IMR-90 (cell line): Measurements from ENCODE around the gene SLC10A6. TPM values are rescaled to one million over a fixed set of nuclear protein-coding genes. Genes with fewer than 3 reads are reported as not detected.

ENCODE experiments used
- ATAC-seq: fragments of 200-7000 bp; cut with Tn5 transposase; 2 replicates; pipeline ENCODE4 v1.9.1; 2020; ENCODE audit warnings: low read depth, mild to moderate bottlenecking, moderate library complexity
- BruUV-seq: library from RNA; stranded (reverse); fragments of 400-500 nt; replicated peaks from 2 replicates; lab custom pipeline; 2021; lab: Mats Ljungman, UMichigan
- CTCF ChIA-PET: fragments of 300-600 bp; formaldehyde crosslinking; extraction: SDS; loops from one replicate; lab custom pipeline; 2021; ENCODE audit warnings: antibody characterized with exemption; lab: Yijun Ruan, JAX
- POLR2A ChIA-PET: fragments of 300-600 bp; sonication (Branson Sonifier 250); formaldehyde crosslinking; loops from one replicate; lab custom pipeline; 2022; ENCODE audit warnings: antibody characterized with exemption; ENCODE audit not compliant: unreplicated experiment; lab: Charles Lee
- DNase-seq: peaks from one replicate; pipeline ENCODE4 v3.0.0; 2013
- H2AFZ ChIP-seq: replicated peaks from 2 replicates; pipeline ENCODE3; 2013; ENCODE audit warnings: low read length, mild to moderate bottlenecking; ENCODE audit not compliant: poor library complexity
- H2AK5ac ChIP-seq: 2 replicates; pipeline ENCODE4 v1.6.1; 2013; ENCODE audit warnings: low read depth, low read length, inconsistent platforms
- H2AK9ac ChIP-seq: replicated peaks from 2 replicates; pipeline ENCODE3; 2013; ENCODE audit warnings: mild to moderate bottlenecking, low read depth, low read length, moderate library complexity; ENCODE audit not compliant: poor library complexity
- H2BK120ac ChIP-seq: 2 replicates; pipeline ENCODE4 v1.6.1; 2013; ENCODE audit warnings: low read depth, low read length, inconsistent platforms
- H2BK15ac ChIP-seq: 3 replicates; pipeline ENCODE4 v1.6.1; 2013; ENCODE audit warnings: low read depth, low read length, inconsistent platforms
- H2BK20ac ChIP-seq: 2 replicates; pipeline ENCODE4 v1.6.1; 2013; ENCODE audit warnings: low read depth, mild to moderate bottlenecking, inconsistent platforms, low read length, moderate library complexity
- H2BK5ac ChIP-seq: 2 replicates; pipeline ENCODE4 v1.6.1; 2013; ENCODE audit warnings: mild to moderate bottlenecking, low read depth, low read length, inconsistent platforms; ENCODE audit not compliant: poor library complexity, severe bottlenecking
- H3K14ac ChIP-seq: replicated peaks from 2 replicates; pipeline ENCODE4 v1.6.1; 2013; ENCODE audit warnings: low read depth, low read length, inconsistent platforms
- H3K18ac ChIP-seq: 2 replicates; pipeline ENCODE4 v1.6.1; 2013; ENCODE audit warnings: low read depth, low read length, control low read depth
- H3K23ac ChIP-seq: 2 replicates; pipeline ENCODE4 v1.6.1; 2013; ENCODE audit warnings: low read depth, low read length, inconsistent platforms
- H3K27ac ChIP-seq: 2 replicates; pipeline ENCODE4 v1.5.1; 2013; ENCODE audit warnings: mild to moderate bottlenecking, control low read depth, low read length; ENCODE audit not compliant: insufficient read depth
- H3K27me3 ChIP-seq: 2 replicates; pipeline ENCODE4 v1.6.1; 2013; ENCODE audit warnings: low read length; ENCODE audit not compliant: control insufficient read depth, insufficient read depth
- H3K36me3 ChIP-seq: 2 replicates; pipeline ENCODE4 v1.6.1; 2013; ENCODE audit warnings: low read length, mixed read lengths; ENCODE audit not compliant: control insufficient read depth, insufficient read depth
- H3K4ac ChIP-seq: 2 replicates; pipeline ENCODE4 v1.6.1; 2013; ENCODE audit warnings: low read depth, low read length, inconsistent platforms
- H3K4me1 ChIP-seq: 2 replicates; pipeline ENCODE4 v1.6.1; 2013; ENCODE audit warnings: low read length, mixed read lengths; ENCODE audit not compliant: control insufficient read depth, insufficient read depth
- H3K4me2 ChIP-seq: 2 replicates; pipeline ENCODE4 v1.6.1; 2013; ENCODE audit warnings: low read depth, mild to moderate bottlenecking, control low read depth, low read length, moderate library complexity
- H3K4me3 ChIP-seq: 2 replicates; pipeline ENCODE4 v1.5.1; 2013; ENCODE audit warnings: low read depth, mild to moderate bottlenecking, control low read depth, low read length, moderate library complexity; ENCODE audit not compliant: insufficient read depth
- H3K56ac ChIP-seq: 2 replicates; pipeline ENCODE4 v1.6.1; 2013; ENCODE audit warnings: low read length, inconsistent platforms; ENCODE audit not compliant: insufficient read depth; ENCODE audit errors: extremely low read depth
- H3K79me1 ChIP-seq, 2 experiments: 2 replicates each; pipeline ENCODE4 v1.6.1; 2013; ENCODE audit warnings: low read length in 2 of 2, inconsistent platforms in 1 of 2, low read depth in 1 of 2
- H3K9ac ChIP-seq: 2 replicates; pipeline ENCODE4 v1.6.1; 2013; ENCODE audit warnings: low read depth, low read length, control low read depth
- H3K9me1 ChIP-seq: 2 replicates; pipeline ENCODE4 v1.6.1; 2013; ENCODE audit warnings: low read length, inconsistent platforms; ENCODE audit not compliant: insufficient read depth
- H3K9me3 ChIP-seq: 2 replicates; pipeline ENCODE4 v1.6.1; 2013; ENCODE audit warnings: low read length; ENCODE audit not compliant: control insufficient read depth, insufficient read depth
- H4K20me1 ChIP-seq: 2 replicates; pipeline ENCODE4 v1.6.1; 2013; ENCODE audit warnings: low read length, inconsistent platforms; ENCODE audit not compliant: insufficient read depth
- H4K5ac ChIP-seq: 2 replicates; pipeline ENCODE4 v1.6.1; 2013; ENCODE audit warnings: mild to moderate bottlenecking, low read depth, low read length, control low read depth
- H4K8ac ChIP-seq, 2 experiments: 2 replicates each; pipeline ENCODE4 v1.6.1; 2013; ENCODE audit warnings: low read depth in 2 of 2, low read length in 2 of 2, control low read depth in 1 of 2, inconsistent platforms in 1 of 2
- H4K91ac ChIP-seq: 2 replicates; pipeline ENCODE4 v1.6.1; 2013; ENCODE audit warnings: low read depth, low read length, inconsistent platforms; ENCODE audit not compliant: insufficient read depth
- BHLHE40 ChIP-seq: fragments of 150-350 bp; IDR thresholded peaks from 2 replicates; pipeline ENCODE4 v1.6.1; 2016; ENCODE audit warnings: mild to moderate bottlenecking, low read depth, low read length
- CEBPB ChIP-seq: IDR thresholded peaks from 2 replicates; pipeline ENCODE4 v1.6.1; 2012; ENCODE audit warnings: low read depth, low read length, improper control_type of control experiment
- CHD1 ChIP-seq: IDR thresholded peaks from 2 replicates; pipeline ENCODE4 v1.6.1; 2012; ENCODE audit warnings: low read depth, low read length, improper control_type of control experiment
- FOS ChIP-seq: fragments of 150-350 bp; IDR thresholded peaks from 2 replicates; pipeline ENCODE4 v1.6.1; 2016; ENCODE audit warnings: low read depth, low read length
- MAFK ChIP-seq: IDR thresholded peaks from 2 replicates; pipeline ENCODE4 v1.6.1; 2012; ENCODE audit warnings: low read depth, low read length, improper control_type of control experiment
- MAZ ChIP-seq: IDR thresholded peaks from 2 replicates; pipeline ENCODE4 v1.6.1; 2012; ENCODE audit warnings: low read depth, mild to moderate bottlenecking, low read length, improper control_type of control experiment, moderate library complexity, borderline replicate concordance
- MXI1 ChIP-seq: IDR thresholded peaks from 2 replicates; pipeline ENCODE4 v1.6.1; 2012; ENCODE audit warnings: low read depth, mild to moderate bottlenecking, low read length, moderate library complexity, borderline replicate concordance
- NFE2L2 ChIP-seq: fragments of 150-350 bp; IDR thresholded peaks from 2 replicates; pipeline ENCODE4 v1.6.1; 2016; ENCODE audit warnings: low read depth, mild to moderate bottlenecking, low read length
- POLR2A ChIP-seq: IDR thresholded peaks from 2 replicates; pipeline ENCODE4 v1.6.1; 2012; ENCODE audit warnings: mild to moderate bottlenecking, low read depth, low read length
- RAD21 ChIP-seq: IDR thresholded peaks from 2 replicates; pipeline ENCODE4 v1.6.1; 2012; ENCODE audit warnings: low read length, improper control_type of control experiment
- RCOR1 ChIP-seq: IDR thresholded peaks from 2 replicates; pipeline ENCODE4 v1.6.1; 2012; ENCODE audit warnings: mild to moderate bottlenecking, low read length, improper control_type of control experiment; ENCODE audit not compliant: insufficient replicate concordance
- RFX5 ChIP-seq: IDR thresholded peaks from 2 replicates; pipeline ENCODE4 v1.8.0; 2012; ENCODE audit warnings: low read depth, mild to moderate bottlenecking, low read length, moderate library complexity
- SMC3 ChIP-seq: fragments of 150-350 bp; IDR thresholded peaks from 2 replicates; pipeline ENCODE4 v1.6.1; 2016; ENCODE audit warnings: low read depth, mild to moderate bottlenecking, antibody characterized with exemption, low read length, moderate library complexity
- WGBS, 2 experiments: methylation state at CpG; one replicate each; pipeline versions ENCODE4 v1.1.5 to v1.1.7; 2013; ENCODE audit warnings: missing lambda C conversion rate in 2 of 2; ENCODE audit not compliant: insufficient read length in 1 of 2; ENCODE audit errors: extremely low coverage in 2 of 2; 5-methylcytosine and 5-hydroxymethylcytosine counted together
- dilution Hi-C: fragments of 300-500 bp; cut with HindIII; formaldehyde crosslinking; loops from one replicate; pipeline ENCODE4 v1.14.3; 2018; ENCODE audit warnings: low sequenced_read_pairs; ENCODE audit not compliant: unreplicated experiment
- in situ Hi-C: fragments of 300-500 bp; cut with MboI; formaldehyde crosslinking; loops from 3 replicates; pipeline ENCODE4 v1.14.3; 2019; ENCODE audit warnings: low sequenced_read_pairs, inconsistent platforms, mixed read lengths
- intact Hi-C: fragments of 100-400 bp; cut with micrococcal nuclease; formaldehyde crosslinking; loops from 2 replicates; pipeline ENCODE4 v1.10.0; 2022
- polyA plus RNA-seq, 3 experiments: library from polyadenylated mRNA; depleted of rRNA; stranded (reverse); fragments of >200 nt; gene quantifications; 2 replicates each; pipeline ENCODE4 v1.2.3, GENCODE V29; 2012; ENCODE audit warnings: low replicate concordance in 1 of 3
- total RNA-seq: library from RNA; depleted of rRNA; stranded (reverse); fragments of >200 nt; gene quantifications from 2 replicates; pipeline ENCODE4 v1.2.3, GENCODE V29; 2012
- TF ChIP-seq, protein P1 (sequence below): conservative IDR thresholded peaks from 2 replicates; pipeline ENCODE4 v1.5.1; 2012; ENCODE audit warnings: mild to moderate bottlenecking, low read depth, low read length, improper control_type of control experiment
- TF ChIP-seq, protein P2 (sequence below): fragments of 150-350 bp; IDR thresholded peaks from 2 replicates; pipeline ENCODE4 v1.6.1; 2016; ENCODE audit warnings: low read depth, mild to moderate bottlenecking, low read length, moderate library complexity, borderline replicate concordance
- TF ChIP-seq, protein P3 (sequence below): fragments of 150-350 bp; IDR thresholded peaks from 2 replicates; pipeline ENCODE4 v1.6.1; 2017; ENCODE audit warnings: mild to moderate bottlenecking, antibody characterized with exemption, low read length, low read depth

Gene SLC10A6
- total and polyA plus RNA-seq, 2 of the 4 experiments (the other 2 are of a cell fraction), result not detected

DNA sequence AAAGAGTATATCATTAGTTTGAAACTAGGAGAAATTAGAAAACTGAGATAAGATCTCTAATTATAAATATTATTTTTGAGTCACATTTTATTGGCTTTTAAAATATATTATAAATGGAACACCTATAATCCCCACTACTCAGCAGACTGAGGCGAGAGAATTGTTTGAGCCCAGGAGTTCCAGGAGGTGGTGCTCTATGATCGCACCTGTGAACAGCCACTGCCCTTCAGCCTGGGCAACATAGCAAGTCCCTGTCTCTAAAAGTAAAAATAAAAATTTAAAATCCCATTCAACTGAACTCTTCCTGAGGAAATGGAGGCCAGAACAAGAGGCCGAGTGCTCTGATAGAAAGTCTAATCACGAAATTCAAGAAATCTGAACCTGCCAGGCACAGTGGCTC lies 49.4 kb upstream of the SLC10A6 start:
- CTCF ChIA-PET, result interaction anchor here (1.2 kb wide), 1 partner anchor 400 kb away, joined by 6 read pairs; no protein-coding TSS in a partner anchor
- dilution Hi-C loops, result no loop called here

More for the DNA sequence above, 49.4 kb upstream of the SLC10A6 start:
- H3K4me2 ChIP-seq, result no peak overlapping the region
- H3K23ac ChIP-seq, result no peak overlapping the region
- H3K56ac ChIP-seq, result no peak overlapping the region
- no peak overlapping the region for H2BK5ac ChIP-seq
- DNase-seq, result peak; percentile 17
- no peak overlapping the region for H3K4ac ChIP-seq
- BruUV-seq, result no TSS peak
- no peak overlapping the region for H2AK9ac ChIP-seq
- no peak overlapping the region for H3K14ac ChIP-seq
- in situ Hi-C loops, result loop anchor here (5.0 to 10.0 kb wide), 2 partner anchors 304 to 401 kb away; partner anchors contain the start of gene PTPN13
- POLR2A ChIA-PET, result no interaction called here
- H2AK5ac ChIP-seq, result no peak overlapping the region
- no peaks in the 10 kb centered on the region for H4K20me1 ChIP-seq
- H2BK120ac ChIP-seq, result no peak overlapping the region
- no peaks in the 10 kb centered on the region for H3K79me1 ChIP-seq
- H3K9ac ChIP-seq, result no peak overlapping the region
- no peaks in the 10 kb centered on the region for H3K36me3 ChIP-seq
- no peak overlapping the region for H3K18ac ChIP-seq
- H2BK15ac ChIP-seq, result no peak overlapping the region
- H4K91ac ChIP-seq, result no peak overlapping the region
- no peaks in the 10 kb centered on the region; the same call in 1 of the 2 replicates for H3K9me1 ChIP-seq
- no CpG with 5 or more reads among the region's 4 CpGs for WGBS, 2 experiments
- no peak overlapping the region for H3K27ac ChIP-seq
- no peak overlapping the region for H4K5ac ChIP-seq
- no peak overlapping the region for H2AFZ ChIP-seq
- no peak for ATAC-seq
- H2BK20ac ChIP-seq, result no peak overlapping the region
- TF ChIP-seq RAD21 (peak; percentile 50), SMC3 (peak; percentile 29; the same call in 1 of the 2 replicates), CHD1 (no peak), POLR2A (no peak), RFX5 (no peak), MXI1 (no peak), MAFK (no peak), BHLHE40 (no peak), NFE2L2 (no peak), CEBPB (no peak), FOS (no peak), RCOR1 (no peak), MAZ (no peak)
- TF ChIP-seq, protein P1, sequence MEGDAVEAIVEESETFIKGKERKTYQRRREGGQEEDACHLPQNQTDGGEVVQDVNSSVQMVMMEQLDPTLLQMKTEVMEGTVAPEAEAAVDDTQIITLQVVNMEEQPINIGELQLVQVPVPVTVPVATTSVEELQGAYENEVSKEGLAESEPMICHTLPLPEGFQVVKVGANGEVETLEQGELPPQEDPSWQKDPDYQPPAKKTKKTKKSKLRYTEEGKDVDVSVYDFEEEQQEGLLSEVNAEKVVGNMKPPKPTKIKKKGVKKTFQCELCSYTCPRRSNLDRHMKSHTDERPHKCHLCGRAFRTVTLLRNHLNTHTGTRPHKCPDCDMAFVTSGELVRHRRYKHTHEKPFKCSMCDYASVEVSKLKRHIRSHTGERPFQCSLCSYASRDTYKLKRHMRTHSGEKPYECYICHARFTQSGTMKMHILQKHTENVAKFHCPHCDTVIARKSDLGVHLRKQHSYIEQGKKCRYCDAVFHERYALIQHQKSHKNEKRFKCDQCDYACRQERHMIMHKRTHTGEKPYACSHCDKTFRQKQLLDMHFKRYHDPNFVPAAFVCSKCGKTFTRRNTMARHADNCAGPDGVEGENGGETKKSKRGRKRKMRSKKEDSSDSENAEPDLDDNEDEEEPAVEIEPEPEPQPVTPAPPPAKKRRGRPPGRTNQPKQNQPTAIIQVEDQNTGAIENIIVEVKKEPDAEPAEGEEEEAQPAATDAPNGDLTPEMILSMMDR, result peak; percentile 35
- TF ChIP-seq, protein P2, sequence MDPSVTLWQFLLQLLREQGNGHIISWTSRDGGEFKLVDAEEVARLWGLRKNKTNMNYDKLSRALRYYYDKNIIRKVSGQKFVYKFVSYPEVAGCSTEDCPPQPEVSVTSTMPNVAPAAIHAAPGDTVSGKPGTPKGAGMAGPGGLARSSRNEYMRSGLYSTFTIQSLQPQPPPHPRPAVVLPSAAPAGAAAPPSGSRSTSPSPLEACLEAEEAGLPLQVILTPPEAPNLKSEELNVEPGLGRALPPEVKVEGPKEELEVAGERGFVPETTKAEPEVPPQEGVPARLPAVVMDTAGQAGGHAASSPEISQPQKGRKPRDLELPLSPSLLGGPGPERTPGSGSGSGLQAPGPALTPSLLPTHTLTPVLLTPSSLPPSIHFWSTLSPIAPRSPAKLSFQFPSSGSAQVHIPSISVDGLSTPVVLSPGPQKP, result no peak
- TF ChIP-seq, protein P3, sequence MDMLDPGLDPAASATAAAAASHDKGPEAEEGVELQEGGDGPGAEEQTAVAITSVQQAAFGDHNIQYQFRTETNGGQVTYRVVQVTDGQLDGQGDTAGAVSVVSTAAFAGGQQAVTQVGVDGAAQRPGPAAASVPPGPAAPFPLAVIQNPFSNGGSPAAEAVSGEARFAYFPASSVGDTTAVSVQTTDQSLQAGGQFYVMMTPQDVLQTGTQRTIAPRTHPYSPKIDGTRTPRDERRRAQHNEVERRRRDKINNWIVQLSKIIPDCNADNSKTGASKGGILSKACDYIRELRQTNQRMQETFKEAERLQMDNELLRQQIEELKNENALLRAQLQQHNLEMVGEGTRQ, result no peak
- H3K9me3 ChIP-seq, result no peaks in the 10 kb centered on the region; the same call in none of the 2 replicates
- intact Hi-C loops, result no loop called here
- H3K4me3 ChIP-seq, result no peak overlapping the region
- H4K8ac ChIP-seq, result no peak overlapping the region
- no peaks in the 10 kb centered on the region for H3K27me3 ChIP-seq
- H3K4me1 ChIP-seq, result 0 out of 2 replicates have a peak, but pooled peaks cover 1% of the 10 kb centered on the region
